ENCODE results near the gene ORAI2. TPM values are rescaled to one million over a fixed set of nuclear protein-coding genes. Genes with fewer than 3 reads are reported as not detected.
"Not testable (repeated sequence)": the region's sequence is repeated elsewhere in the genome, so short reads cannot be mapped to it uniquely, and the experiment has no call there.

Gene ORAI2
- total RNA-seq: 10 to 100 TPM; 25.8 to 26.7 TPM

- H3K9me3 Mint-ChIP-seq: no peaks in the 10 kb centered on the region
- ATAC-seq (peak; percentile 73 to 77), DNase-seq (ENCODE audit: low spot score in 2 of 2) (peak; percentile 85 to 86)
- peaks cover under 1 to 8% of the 10 kb centered on the region in 2 donors for H3K36me3 Mint-ChIP-seq
- H3K27ac Mint-ChIP-seq: peak within 1 kb of the TSS; percentile 81 to 86
Measured at GRCh38 chr7:102433219-102434038, at the start of gene ORAI2. TSS of gene ORAI2 (plus strand) at chr7:102433575. CDS start at chr7:102438957, 5,382 bp downstream.

DNA sequence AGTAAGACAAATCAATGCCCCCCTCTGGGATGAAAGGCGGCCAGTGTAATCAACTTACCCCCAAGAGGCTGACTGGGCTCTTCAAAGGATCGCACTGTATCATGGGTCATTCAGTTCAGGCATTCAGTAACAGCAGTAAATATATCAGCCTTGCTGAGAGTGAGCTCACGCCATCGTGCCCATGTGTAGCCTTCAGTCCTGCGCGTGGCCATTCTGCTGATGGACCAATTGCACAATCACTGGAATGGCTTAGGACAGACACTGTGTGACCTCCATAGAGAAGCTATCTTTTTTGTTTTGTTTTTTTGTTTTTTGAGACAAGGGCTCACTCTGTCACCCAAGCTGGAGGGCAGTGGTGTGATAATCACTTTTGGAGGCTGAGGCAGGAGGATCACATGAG is 46.3 kb upstream of the ORAI2 start:
- Mint-ChIP-seq H3K36me3 (peaks cover 0 to 11% of the 10 kb centered on the region in 2 donors), H3K9me3 (no peaks in the 10 kb centered on the region), H3K27ac (peak overlapping the region; percentile 2 to 88)
- ATAC-seq (no peak), DNase-seq (ENCODE audit: low spot score in 2 of 2) (no peak)

- H3K27ac Mint-ChIP-seq: peak overlapping the region in 1 of 2 donors; percentile 65
- ATAC-seq (no peak), DNase-seq (ENCODE audit: low spot score in 2 of 2) (no peak)
- H3K9me3 Mint-ChIP-seq: no peaks in the 10 kb centered on the region
- peaks cover 0 to 12% of the 10 kb centered on the region in 2 donors for H3K36me3 Mint-ChIP-seq
Measured at GRCh38 chr7:102389810-102390209, 43.6 kb upstream of the ORAI2 start.

DNA sequence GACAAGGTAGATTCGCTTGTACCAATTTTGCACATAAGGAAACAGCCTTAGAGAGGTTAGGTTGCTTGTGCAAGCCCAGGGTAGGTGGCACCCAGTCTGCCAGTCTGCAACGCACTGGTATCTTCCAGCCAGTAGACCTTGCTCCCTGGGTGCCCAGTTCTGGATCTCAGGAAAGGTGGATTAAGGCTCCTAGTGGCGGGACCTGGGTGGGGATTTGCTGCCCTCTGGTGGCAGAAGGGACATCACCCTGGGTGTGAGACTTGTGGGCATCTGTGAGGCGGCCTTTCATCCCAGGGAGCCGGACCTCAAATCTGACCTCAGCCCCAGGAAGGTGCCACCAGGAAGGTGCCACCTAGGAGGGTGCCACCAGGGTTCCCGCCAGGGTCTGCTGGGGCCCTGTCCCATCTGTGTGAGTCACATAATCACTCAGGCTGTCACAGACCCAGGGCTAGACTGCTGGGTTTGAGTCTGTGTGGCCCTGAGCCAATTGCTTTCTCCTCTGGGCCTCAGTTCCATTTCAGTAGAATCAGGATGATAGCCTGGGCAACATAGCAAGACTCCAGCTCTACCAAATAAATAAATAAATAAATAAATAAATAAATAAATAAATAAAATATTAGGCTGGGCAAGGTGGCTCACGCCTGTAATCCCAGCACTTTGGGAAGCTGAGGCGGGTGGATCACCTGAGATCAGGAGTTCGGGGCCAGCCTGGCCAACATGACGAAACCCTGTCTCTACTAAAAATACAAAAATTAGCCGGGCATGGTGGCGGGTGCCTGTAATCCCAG is 42.5 kb upstream of the ORAI2 start:
- Mint-ChIP-seq H3K27ac (no peak overlapping the region), H3K36me3 (peaks cover 0 to 8% of the 10 kb centered on the region in 2 donors), H3K9me3 (no peaks in the 10 kb centered on the region)
- DNase-seq (ENCODE audit: low spot score in 2 of 2): peak; percentile 72
- ATAC-seq: peak; percentile 78 to 89

DNA sequence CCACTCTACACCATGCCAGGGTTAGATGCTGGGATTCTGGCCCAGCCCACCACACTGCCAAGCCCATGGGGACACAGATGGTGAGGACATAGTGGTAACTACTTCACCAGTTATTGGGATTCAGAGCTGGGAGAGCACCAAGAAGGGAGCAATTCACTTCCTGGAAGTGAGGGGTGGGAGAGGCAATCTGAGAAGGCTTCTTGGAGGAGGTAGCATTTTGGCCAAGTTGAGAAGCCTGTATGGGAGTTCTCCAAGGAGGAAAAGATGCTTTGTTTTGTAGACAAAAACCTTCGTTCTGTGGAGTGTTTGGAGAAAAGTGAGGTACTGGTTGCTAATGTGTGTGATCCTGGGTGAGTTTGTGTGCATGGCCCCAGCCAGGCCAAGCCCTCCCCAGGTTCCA is 41.0 kb upstream of the ORAI2 start:
- DNase-seq (ENCODE audit: low spot score in 2 of 2) (no peak), ATAC-seq (no peak)
- Mint-ChIP-seq H3K36me3 (peaks cover 7 to 18% of the 10 kb centered on the region in 2 donors), H3K27ac (peak overlapping the region in 1 of 2 donors; percentile 66), H3K9me3 (no peaks in the 10 kb centered on the region)

DNA sequence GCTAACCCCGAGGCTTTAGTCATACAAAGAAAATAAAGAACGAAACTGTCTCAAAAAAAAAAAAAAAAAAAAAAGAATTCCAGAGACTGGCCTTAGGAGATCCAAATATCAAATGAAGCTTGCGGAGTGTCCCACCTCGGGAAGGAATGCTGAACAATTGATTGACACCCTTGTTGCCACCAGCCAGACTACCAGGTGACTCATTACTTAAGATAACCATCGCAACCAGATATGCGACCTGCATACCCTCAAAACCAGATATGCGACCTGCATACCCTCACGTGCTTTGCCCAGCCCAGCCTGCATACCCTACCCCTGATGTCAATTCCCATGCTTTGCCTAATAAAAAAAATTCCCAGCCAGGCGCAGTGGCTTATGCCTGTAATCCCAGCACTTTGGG is 39.9 kb upstream of the ORAI2 start:
- Mint-ChIP-seq H3K9me3 (no peaks in the 10 kb centered on the region), H3K36me3 (peaks cover 7 to 21% of the 10 kb centered on the region in 2 donors), H3K27ac (no peak overlapping the region)
- no peak for DNase-seq (ENCODE audit: low spot score in 2 of 2)
- ATAC-seq: no peak

- peak overlapping the region; percentile 94 to 95 for H3K27ac Mint-ChIP-seq
- peaks cover 11 to 30% of the 10 kb centered on the region in 2 donors for H3K36me3 Mint-ChIP-seq
- H3K9me3 Mint-ChIP-seq: no peaks in the 10 kb centered on the region
- ATAC-seq (no peak), DNase-seq (ENCODE audit: low spot score in 2 of 2) (no peak)
Measured at GRCh38 chr7:102395592-102395872, 37.8 kb upstream of the ORAI2 start.

DNA sequence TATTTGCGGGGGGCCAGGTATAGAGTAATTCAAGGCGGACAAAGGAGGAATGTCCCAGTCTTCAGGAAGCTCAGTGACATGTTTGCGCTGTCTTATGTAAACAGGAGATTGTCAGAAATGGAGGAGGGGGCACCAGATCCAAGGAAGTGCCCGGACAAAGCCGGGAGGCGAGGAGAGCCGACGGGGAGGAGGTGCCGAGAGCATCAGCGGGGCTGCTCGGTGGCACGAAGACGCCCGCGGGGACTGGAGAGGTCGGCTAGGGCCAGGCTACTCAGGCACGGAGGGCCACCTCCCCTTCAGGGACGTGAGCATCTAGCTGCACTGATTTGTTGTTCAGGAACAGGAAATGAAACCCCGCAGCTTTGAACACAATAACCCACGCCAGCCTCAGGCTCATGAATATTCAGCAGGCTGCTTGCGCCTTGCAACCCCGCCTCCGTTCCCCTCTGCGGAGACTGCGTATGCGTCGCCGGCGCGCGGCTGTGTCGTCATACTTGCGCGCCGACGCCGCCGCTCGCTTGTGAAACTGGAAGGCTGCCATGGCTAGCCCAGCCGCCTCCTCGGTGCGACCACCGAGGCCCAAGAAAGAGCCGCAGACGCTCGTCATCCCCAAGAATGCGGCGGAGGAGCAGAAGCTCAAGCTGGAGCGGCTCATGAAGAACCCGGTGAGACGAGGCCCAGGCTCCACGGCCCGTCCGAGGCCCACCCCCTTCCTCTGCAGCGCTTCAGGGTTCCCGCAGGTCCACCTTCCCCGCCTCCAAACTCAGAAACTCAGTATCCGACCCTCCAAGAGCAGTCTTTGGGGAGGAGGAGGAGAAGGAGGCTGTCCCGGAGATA is 37.3 kb upstream of the ORAI2 start, which contains the start of gene PRKRIP1:
Gene PRKRIP1, plus strand, starts transcription at position 491 of the 837 bp plus-strand sequence. Its CDS starts 49 bp downstream, at position 540.
- no peaks in the 10 kb centered on the region for H3K9me3 Mint-ChIP-seq
- peak within 1 kb of the TSS; percentile 94 to 95 for H3K27ac Mint-ChIP-seq
- DNase-seq (ENCODE audit: low spot score in 2 of 2) (peak; percentile 76 to 79), ATAC-seq (peak; percentile 97 to 98)
- H3K36me3 Mint-ChIP-seq: peaks cover 17 to 35% of the 10 kb centered on the region in 2 donors

DNA sequence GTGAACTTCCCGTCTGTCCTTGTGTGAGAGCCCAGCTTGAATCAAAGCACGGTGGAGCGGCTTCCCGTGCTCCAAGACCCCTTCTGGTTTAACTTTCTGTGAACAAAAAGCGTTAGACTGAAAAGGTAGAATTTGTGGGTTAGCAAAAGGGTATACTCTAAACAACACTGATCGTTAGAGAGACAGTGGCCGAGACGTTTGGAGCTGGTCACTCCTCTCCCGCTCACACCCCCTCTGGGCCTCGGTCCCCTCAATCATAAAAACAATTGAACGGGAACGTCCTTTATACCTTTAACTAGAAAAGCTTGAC is 36.7 kb upstream of the ORAI2 start:
- H3K27ac Mint-ChIP-seq: peak overlapping the region; percentile 94 to 95
- H3K36me3 Mint-ChIP-seq: peaks cover 18 to 37% of the 10 kb centered on the region in 2 donors
- H3K9me3 Mint-ChIP-seq: no peaks in the 10 kb centered on the region
- DNase-seq (ENCODE audit: low spot score in 2 of 2) (no peak), ATAC-seq (no peak)

- Mint-ChIP-seq H3K9me3 (no peaks in the 10 kb centered on the region), H3K27ac (no peak overlapping the region), H3K36me3 (peaks cover 18 to 29% of the 10 kb centered on the region in 2 donors)
- DNase-seq (ENCODE audit: low spot score in 2 of 2): no peak
- no peak for ATAC-seq
Measured at GRCh38 chr7:102398543-102398942, 34.8 kb upstream of the ORAI2 start.

GRCh38 chr7:102400360-102400759 is 33.0 kb upstream of the ORAI2 start:
- Mint-ChIP-seq H3K36me3 (peaks cover 18 to 29% of the 10 kb centered on the region in 2 donors), H3K27ac (no peak overlapping the region)
- no peak for ATAC-seq

DNA sequence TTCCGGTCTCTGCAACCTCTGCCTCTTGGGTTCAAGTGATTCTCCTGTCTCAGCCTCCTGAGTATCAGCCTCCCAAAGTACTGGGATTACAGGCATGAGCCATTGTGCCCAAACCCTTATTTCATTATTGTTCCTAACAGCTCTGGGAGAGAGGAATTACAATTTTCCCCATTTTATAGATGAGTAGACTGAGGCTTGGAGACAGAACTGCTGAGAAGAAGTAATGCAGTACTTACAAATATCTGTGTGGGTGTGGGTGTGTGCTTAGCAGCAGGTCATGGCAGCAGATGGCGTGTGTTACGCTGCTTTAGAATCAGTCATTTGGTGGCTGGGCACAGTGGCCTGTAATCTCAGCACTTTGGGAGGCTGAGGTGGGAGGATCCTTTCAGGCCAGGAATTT is 29.8 kb upstream of the ORAI2 start:
- no peak for ATAC-seq
- Mint-ChIP-seq H3K9me3 (no peaks in the 10 kb centered on the region), H3K27ac (no peak overlapping the region), H3K36me3 (peaks cover 22 to 32% of the 10 kb centered on the region in 2 donors)
- no peak for DNase-seq (ENCODE audit: low spot score in 2 of 2)

More at GRCh38 chr7:102400360-102400759, 33.0 kb upstream of the ORAI2 start:
- no peaks in the 10 kb centered on the region for H3K9me3 Mint-ChIP-seq
- DNase-seq (ENCODE audit: low spot score in 2 of 2): no peak

- ATAC-seq (peak; percentile 87 to 97), DNase-seq (ENCODE audit: low spot score in 2 of 2) (peak in 1 of 2 donors; percentile 41)
- Mint-ChIP-seq H3K27ac (no peak overlapping the region), H3K36me3 (peaks cover 21 to 38% of the 10 kb centered on the region in 2 donors), H3K9me3 (no peaks in the 10 kb centered on the region)
Measured at GRCh38 chr7:102404005-102404861, 29.1 kb upstream of the ORAI2 start.

- not testable (repeated sequence) for H3K9me3 Mint-ChIP-seq; DNase-seq (ENCODE audit: low spot score in 2 of 2); ATAC-seq; H3K27ac Mint-ChIP-seq
- H3K36me3 Mint-ChIP-seq: peaks cover 21 to 41% of the 10 kb centered on the region in 2 donors
Measured at GRCh38 chr7:102404862-102405188, 28.6 kb upstream of the ORAI2 start.

DNA sequence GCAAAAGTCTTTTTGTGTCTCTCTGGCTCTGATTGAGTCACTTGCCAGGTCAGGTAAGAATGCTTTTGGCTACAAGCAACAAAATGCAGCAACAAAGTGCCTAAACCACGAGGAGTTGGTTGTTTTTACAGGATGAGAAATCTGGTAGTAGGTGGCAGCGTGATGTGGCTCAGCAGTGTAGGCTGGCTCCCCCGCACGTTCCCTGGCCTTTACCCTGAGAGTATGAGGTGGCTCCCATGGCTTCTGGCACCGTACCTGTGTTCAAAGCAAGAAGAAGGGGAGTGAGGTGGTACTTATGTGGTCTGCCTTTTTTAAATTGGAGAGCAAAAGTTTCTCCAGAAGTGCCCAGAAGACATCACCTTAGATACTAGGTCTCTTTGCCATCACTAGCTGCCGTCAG is 25.5 kb upstream of the ORAI2 start:
- Mint-ChIP-seq H3K36me3 (peaks cover 19 to 50% of the 10 kb centered on the region in 2 donors), H3K27ac (peak overlapping the region; percentile 42 to 62), H3K9me3 (no peaks in the 10 kb centered on the region)
- ATAC-seq (peak in 1 of 2 donors; percentile 21), DNase-seq (ENCODE audit: low spot score in 2 of 2) (no peak)

DNA sequence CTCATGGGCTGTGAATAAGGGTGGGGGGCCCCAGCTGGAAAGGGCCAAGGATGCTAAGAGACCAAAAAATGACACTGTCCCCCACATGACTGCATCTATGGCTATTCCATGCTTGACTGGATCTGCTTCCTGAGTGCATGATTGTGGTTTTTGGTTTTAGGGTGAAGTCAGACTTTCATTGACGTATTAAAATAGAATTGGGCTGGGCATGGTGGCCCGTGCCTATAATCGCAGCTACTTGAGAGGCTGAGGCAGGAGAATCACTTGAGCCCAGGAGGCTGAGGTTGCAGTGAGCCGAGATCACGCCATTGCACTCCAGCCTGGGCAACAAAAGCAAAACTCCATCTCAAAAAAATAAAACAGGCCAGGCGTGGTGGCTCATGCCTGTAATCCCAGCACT is 24.8 kb upstream of the ORAI2 start:
- H3K9me3 Mint-ChIP-seq; DNase-seq (ENCODE audit: low spot score in 2 of 2): not testable (repeated sequence)
- ATAC-seq: peak in 1 of 2 donors; percentile 15
- H3K27ac Mint-ChIP-seq: peak overlapping the region; percentile 42 to 62
- H3K36me3 Mint-ChIP-seq: peaks cover 19 to 50% of the 10 kb centered on the region in 2 donors

All from activated naive CD4-positive, alpha-beta T cell treated with anti-CD3 and anti-CD28 coated beads, Interleukin-2, amount 50 U/mL, for 72 hours (primary cell).